Body of pancreas (tissue), 4 donors: ENCODE data around the gene SBF2.

Experiments used
- POLR2A ChIP-seq, 3 donors: fragments of 450-650 bp; IDR thresholded peaks; one replicate each; pipeline ENCODE4 v1.6.1; 2016; ENCODE audit warnings: antibody characterized with exemption in 3 of 3, mild to moderate bottlenecking in 2 of 3
- TF ChIP-seq, protein P1 (sequence below), 7 experiments: fragments of 450-650 bp in 4 of 7; fragments of 200-600 bp in 3 of 7; sonication (generic) in 3 of 7; IDR thresholded peaks; one replicate each; pipeline ENCODE4 v1.5.1; 2016 to 2019; ENCODE audit warnings: antibody characterized with exemption in 7 of 7

DNA sequence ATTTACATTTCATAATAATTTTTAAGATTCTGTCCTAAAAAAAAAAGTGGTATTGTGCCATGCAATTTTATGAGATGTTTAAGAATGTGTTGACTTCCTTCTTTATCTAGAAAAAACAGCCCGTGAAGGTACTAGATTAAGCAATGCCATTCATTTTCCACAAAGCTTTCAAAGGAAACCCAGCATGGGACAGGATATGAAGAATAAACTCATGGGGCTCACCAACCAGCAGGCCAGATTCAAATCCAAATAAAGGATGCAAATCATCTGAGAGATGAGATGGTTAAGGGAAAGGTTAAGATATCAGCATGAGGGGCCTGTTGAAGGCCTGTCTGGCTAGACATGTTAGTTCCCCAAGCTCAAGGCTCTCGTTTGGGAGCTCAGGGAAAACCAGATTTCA, 431.0 kb downstream of the SBF2 start:
- TF ChIP-seq, protein P1, sequence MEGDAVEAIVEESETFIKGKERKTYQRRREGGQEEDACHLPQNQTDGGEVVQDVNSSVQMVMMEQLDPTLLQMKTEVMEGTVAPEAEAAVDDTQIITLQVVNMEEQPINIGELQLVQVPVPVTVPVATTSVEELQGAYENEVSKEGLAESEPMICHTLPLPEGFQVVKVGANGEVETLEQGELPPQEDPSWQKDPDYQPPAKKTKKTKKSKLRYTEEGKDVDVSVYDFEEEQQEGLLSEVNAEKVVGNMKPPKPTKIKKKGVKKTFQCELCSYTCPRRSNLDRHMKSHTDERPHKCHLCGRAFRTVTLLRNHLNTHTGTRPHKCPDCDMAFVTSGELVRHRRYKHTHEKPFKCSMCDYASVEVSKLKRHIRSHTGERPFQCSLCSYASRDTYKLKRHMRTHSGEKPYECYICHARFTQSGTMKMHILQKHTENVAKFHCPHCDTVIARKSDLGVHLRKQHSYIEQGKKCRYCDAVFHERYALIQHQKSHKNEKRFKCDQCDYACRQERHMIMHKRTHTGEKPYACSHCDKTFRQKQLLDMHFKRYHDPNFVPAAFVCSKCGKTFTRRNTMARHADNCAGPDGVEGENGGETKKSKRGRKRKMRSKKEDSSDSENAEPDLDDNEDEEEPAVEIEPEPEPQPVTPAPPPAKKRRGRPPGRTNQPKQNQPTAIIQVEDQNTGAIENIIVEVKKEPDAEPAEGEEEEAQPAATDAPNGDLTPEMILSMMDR (IDR thresholded peaks at IDR 0.05): no peak
- no peak for TF ChIP-seq POLR2A (IDR thresholded peaks at IDR 0.05)
